Mucosa of descending colon (tissue), 3 donors: Measurements from ENCODE around the gene HNRNPM. TPM values are rescaled to one million over a fixed set of nuclear protein-coding genes. Genes with fewer than 3 reads are reported as not detected.

Experiments
- ATAC-seq: fragments of 200-7000 bp; cut with Tn5 transposase; one replicate; pipeline ENCODE4 v1.9.1; 2020; ENCODE audit warnings: mild to moderate bottlenecking, moderate library complexity
- DNase-seq, 3 donors: peaks; one replicate each; pipeline ENCODE4 v3.0.0-alpha.2; 2020
- H3K36me3 ChIP-seq: fragments of 200-600 bp; one replicate; pipeline ENCODE4 v1.8.0; 2021; ENCODE audit warnings: low read depth, mild to moderate bottlenecking
- H3K4me1 ChIP-seq: fragments of 200-600 bp; one replicate; pipeline ENCODE4 v1.8.0; 2021; ENCODE audit warnings: low read depth, mild to moderate bottlenecking
- H3K4me3 ChIP-seq: fragments of 200-600 bp; one replicate; pipeline ENCODE4 v1.8.0; 2021; ENCODE audit warnings: mild to moderate bottlenecking
- H3K9me3 ChIP-seq: fragments of 200-600 bp; one replicate; pipeline ENCODE4 v1.8.0; 2021; ENCODE audit warnings: mild to moderate bottlenecking
- CTCF ChIP-seq: fragments of 200-600 bp; IDR thresholded peaks from one replicate; pipeline ENCODE4 v1.8.0; 2022; ENCODE audit warnings: antibody characterized with exemption, mild to moderate bottlenecking
- intact Hi-C, 2 donors: fragments of 100-400 bp; cut with DNase I in 1 of 2; cut with micrococcal nuclease in 1 of 2; formaldehyde crosslinking; loops; one replicate each; pipeline versions ENCODE4 v1.11.0 to v1.11.1; 2022; cut with DNase I, micrococcal nuclease
- total RNA-seq, 3 donors: library from RNA; stranded (reverse); fragmentation: NEBNext Ultra II Directional in 2 of 3; extraction: Animal tissue kit (Norgen Biotek cat#: 25700) in 2 of 3; gene quantifications; one replicate each; pipeline versions ENCODE4 v1.2.1 to v1.2.4, GENCODE V29; 2021 to 2023
- donor health status: DM: no; HTN: no; CAD: no; lungs with moderate emphysema.
- donor health status: DM: no; HTN: no; CAD: no.
- donor health status: DM: no; HTN: yes; CAD: no.

The HNRNPM gene
- total RNA-seq, 3 donors from 2014 or later: 116 to 181 (median 149) TPM

DNA sequence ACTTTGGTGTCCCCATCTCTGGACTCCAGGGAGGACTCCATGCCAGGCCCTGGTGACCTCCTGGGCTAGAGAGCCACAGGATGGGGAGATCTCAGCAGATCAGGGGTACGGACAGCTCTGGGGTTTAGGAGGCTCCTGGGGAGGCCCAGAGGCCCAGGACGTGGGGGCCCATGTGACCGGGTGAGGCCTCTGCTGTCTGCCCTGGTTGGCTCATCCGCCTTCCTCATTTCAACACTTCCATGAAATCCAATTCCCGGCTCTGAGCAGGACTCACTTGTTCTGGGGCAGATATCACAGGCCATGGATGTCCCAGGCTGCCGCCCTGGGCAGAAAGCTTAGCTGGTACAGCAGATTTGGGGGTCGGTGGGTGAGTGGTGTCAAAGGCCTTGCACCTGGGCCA is 58.7 kb downstream of the HNRNPM start:
- no peaks in the 10 kb centered on the region for H3K9me3 ChIP-seq
- no peak for DNase-seq
- peaks cover 12% of the 10 kb centered on the region for H3K4me1 ChIP-seq
- no peaks in the 10 kb centered on the region for H3K36me3 ChIP-seq
- no peak for ATAC-seq
- intact Hi-C loops: loop anchor here in 1 of 2 donors (10.0 kb wide), 1 partner anchor 149 kb away; no protein-coding TSS in a partner anchor
- TF ChIP-seq CTCF: no peak
- H3K4me3 ChIP-seq: no peak overlapping the region

DNA sequence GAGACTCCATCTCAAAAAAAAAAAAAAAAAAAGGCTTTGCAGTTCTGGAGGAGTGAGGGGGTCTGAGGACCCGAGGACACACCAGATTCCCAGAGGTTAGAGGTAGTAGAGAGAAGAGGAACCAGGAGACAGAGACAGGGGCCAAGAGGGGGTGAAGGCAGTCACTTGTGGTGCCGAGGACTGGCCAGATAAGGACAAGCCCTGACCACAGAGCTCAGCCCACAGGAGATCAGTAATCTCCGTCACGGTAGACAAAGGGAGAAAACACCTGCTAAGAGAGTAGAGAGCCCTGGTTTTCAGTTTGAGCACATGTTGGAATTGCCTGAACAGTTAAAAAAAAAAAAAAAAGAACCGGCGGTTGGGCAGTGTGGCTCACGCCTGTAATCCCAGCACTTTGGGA is 59.4 kb downstream of the HNRNPM start:
- H3K36me3 ChIP-seq: no peaks in the 10 kb centered on the region
- no peaks in the 10 kb centered on the region for H3K9me3 ChIP-seq
- DNase-seq (no peak), ATAC-seq (no peak)
- H3K4me3 ChIP-seq: no peak overlapping the region
- H3K4me1 ChIP-seq: peaks cover 12% of the 10 kb centered on the region
- TF ChIP-seq CTCF: no peak
- intact Hi-C loops: loop anchor here in 1 of 2 donors (10.0 kb wide), 1 partner anchor 149 kb away; no protein-coding TSS in a partner anchor

GRCh38 chr19:8504919-8505318 is 60.1 kb downstream of the HNRNPM start:
- Histone ChIP-seq H3K9me3 (no peaks in the 10 kb centered on the region), H3K36me3 (no peaks in the 10 kb centered on the region), H3K4me1 (peaks cover 12% of the 10 kb centered on the region), H3K4me3 (no peak overlapping the region)
- intact Hi-C loops: loop anchor here in 1 of 2 donors (10.0 kb wide), 1 partner anchor 150 kb away; no protein-coding TSS in a partner anchor
- no peak for ATAC-seq
- TF ChIP-seq CTCF: no peak
- no peak for DNase-seq

GRCh38 chr19:8505680-8506401 is 61.1 kb downstream of the HNRNPM start:
- no peaks in the 10 kb centered on the region for H3K9me3 ChIP-seq
- ATAC-seq: peak; percentile 83
- H3K36me3 ChIP-seq: no peaks in the 10 kb centered on the region
- DNase-seq: peak; percentile 79 to 87 (median 87)
- intact Hi-C loops: loop anchor here in 1 of 2 donors (10.0 kb wide), 1 partner anchor 151 kb away; no protein-coding TSS in a partner anchor
- H3K4me3 ChIP-seq: no peak overlapping the region
- TF ChIP-seq CTCF: peak; percentile 75
- H3K4me1 ChIP-seq: peaks cover 12% of the 10 kb centered on the region

- ATAC-seq: peak; percentile 42
- H3K9me3 ChIP-seq: no peaks in the 10 kb centered on the region
- no peaks in the 10 kb centered on the region for H3K36me3 ChIP-seq
- no peak for TF ChIP-seq CTCF
- H3K4me3 ChIP-seq: no peak overlapping the region
- intact Hi-C loops: loop anchor here in 1 of 2 donors (10.0 kb wide), 1 partner anchor 152 kb away; no protein-coding TSS in a partner anchor
- peaks cover 12% of the 10 kb centered on the region for H3K4me1 ChIP-seq
- DNase-seq: no peak
Measured at GRCh38 chr19:8506402-8506957, 61.7 kb downstream of the HNRNPM start.
